ENCODE data around the gene SPDYE11.
"Not testable (repeated sequence)": the region's sequence is repeated elsewhere in the genome, so short reads cannot be mapped to it uniquely, and the experiment has no call there.

SPDYE11 gene, protein sequence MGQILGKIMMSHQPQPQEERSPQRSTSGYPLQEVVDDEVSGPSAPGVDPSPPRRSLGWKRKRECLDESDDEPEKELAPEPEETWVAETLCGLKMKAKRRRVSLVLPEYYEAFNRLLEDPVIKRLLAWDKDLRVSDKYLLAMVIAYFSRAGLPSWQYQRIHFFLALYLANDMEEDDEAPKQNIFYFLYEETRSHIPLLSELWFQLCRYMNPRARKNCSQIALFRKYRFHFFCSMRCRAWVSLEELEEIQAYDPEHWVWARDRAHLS

DNA sequence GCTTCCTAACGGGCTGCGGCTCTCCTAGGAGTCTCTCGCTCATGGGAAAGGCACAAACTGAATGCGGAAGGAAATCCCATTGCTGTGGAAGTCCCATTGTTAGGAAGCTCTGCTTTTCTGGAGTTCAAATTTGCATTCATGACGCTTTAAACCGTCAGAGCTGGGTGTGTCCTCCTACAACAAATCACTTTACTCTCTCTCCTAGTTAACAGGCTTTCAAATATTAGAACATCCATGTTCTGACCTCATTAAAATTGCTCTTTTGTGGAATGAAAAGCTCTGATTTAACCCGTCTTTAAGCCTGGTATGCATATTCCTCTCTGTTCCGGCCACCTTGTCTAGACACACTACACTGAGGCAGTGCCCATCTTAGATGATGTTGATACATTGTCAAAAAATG lies at the start of gene SPDYE11:
SPDYE11 (minus strand) TSS at position 101 of the 400 bp plus-strand sequence. CDS start 1,800 bp downstream, outside the sequence.
- not testable (repeated sequence) for DNase-seq

DNA sequence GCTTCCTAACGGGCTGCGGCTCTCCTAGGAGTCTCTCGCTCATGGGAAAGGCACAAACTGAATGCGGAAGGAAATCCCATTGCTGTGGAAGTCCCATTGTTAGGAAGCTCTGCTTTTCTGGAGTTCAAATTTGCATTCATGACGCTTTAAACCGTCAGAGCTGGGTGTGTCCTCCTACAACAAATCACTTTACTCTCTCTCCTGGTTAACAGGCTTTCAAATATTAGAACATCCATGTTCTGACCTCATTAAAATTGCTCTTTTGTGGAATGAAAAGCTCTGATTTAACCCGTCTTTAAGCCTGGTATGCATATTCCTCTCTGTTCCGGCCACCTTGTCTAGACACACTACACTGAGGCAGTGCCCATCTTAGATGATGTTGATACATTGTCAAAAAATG lies 28.2 kb upstream of the SPDYE11 start, which contains the start of gene SPDYE9:
SPDYE9 (minus strand) TSS at position 101 of the 400 bp plus-strand sequence. CDS start 1,800 bp downstream, outside the sequence.
- DNase-seq: not testable (repeated sequence)

DNA sequence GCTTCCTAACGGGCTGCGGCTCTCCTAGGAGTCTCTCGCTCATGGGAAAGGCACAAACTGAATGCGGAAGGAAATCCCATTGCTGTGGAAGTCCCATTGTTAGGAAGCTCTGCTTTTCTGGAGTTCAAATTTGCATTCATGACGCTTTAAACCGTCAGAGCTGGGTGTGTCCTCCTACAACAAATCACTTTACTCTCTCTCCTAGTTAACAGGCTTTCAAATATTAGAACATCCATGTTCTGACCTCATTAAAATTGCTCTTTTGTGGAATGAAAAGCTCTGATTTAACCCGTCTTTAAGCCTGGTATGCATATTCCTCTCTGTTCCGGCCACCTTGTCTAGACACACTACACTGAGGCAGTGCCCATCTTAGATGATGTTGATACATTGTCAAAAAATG lies 28.0 kb downstream of the SPDYE11 start, which contains the start of gene SPDYE8:
SPDYE8 (minus strand) TSS at position 101 of the 400 bp plus-strand sequence. CDS start 1,800 bp downstream, outside the sequence.
- DNase-seq: not testable (repeated sequence)

DNA sequence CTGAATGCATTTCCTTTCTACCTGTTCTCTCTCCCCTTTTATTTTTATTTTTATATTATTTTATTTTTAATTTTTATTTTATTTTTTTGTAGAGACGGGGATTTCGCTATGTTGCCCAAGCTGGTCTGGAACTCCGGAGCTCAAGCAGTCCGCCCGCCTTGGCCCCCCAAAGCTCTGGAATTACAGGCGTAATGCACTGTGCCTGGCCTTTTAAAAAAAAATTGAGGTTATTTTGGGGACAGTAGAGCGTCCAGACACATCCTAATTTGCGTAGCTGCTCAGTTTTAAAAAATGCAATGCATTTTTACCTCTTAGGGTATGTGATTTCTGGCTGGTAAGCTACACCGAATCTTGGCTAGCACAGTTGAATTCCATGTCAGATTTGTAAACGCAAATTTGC lies 51.2 kb downstream of the SPDYE11 start:
- not testable (repeated sequence) for DNase-seq

DNA sequence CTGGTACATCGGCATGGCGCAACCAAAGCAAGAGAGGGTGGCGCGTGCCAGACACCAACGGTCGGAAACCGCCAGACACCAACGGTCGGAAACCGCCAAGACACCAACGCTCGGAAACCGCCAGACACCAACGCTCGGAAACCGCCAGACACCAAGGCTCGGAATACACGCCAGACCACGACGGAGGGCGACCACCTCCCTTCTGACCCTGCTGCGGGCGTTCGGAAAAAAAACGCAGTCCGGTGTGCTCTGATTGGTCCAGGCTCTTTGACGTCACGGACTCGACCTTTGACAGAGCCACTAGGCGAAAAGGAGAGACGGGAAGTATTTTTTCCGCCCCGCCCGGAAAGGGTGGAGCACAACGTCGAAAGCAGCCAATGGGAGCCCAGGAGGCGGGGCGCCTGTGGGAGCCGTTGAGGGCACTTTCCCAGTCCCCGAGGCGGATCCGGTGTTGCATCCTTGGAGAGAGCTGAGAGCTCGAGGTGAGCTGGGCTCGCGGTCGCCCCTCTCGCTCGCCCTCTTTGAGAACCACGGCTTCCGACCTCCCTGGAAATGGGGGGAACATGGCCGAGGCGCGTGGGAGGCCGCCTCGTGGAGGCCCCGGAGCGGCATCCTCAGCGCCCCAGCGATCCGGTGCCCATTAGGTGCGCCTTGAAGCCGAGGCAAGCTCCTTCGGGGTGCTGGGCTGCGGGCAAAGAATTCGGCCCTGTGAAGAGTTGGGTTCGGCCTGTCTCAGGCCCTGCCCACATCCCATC lies 51.8 kb downstream of the SPDYE11 start:
- DNase-seq: not testable (repeated sequence)

DNA sequence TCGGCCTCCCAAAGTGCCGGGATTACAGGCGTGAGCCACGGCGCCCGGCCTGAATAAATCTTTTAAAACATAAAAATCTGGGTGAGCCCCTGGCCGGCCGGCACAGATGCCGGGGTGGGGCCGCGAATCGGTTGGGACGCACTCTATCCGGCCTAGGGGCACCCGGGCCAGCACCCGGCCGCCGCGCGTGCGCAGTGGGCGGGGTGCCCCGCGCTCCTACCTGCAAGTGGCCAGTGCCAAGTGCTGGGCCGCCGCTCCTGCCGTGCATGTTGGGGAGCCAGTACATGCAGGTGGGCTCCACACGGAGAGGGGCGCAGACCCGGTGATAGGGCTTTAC lies 52.4 kb downstream of the SPDYE11 start:
- not testable (repeated sequence) for DNase-seq

DNA sequence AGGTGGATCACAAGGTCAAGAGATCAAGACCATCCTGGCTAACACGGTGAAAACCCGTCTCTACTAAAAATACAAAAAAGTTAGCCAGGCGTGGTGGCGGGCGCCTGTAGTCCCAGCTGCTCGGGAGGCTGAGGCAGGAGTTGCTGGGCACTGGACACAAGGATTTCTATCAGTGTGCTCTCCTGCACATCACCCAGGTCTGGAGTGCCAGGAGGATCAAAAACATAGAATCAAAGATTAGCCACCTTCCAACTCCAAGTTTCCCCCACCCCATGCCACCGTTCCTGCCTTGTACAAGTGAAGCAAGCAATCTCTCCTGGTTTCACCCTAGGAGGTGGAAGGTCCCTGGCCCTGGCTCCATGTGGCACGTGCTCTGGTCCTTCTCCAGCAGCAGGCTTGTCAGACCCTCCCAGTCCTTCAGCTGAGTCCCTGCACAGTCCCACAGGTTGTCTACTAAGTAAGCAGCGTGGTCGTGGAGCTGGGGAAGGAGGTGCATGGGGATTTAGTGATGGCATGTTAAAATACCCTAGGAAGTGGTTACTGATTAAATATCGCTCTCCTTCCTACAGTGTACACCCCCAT lies 59.7 kb downstream of the SPDYE11 start:
- DNase-seq: not testable (repeated sequence)

All from Kasumi-1 (cell line).